GM12875 (cell line): Measurements from ENCODE around the gene ZFAND2A.

ENCODE experiments used
- H3K4me3 ChIP-seq: one replicate; pipeline ENCODE4 v1.5.1; 2011; ENCODE audit warnings: low read depth, low read length, control low read depth
- TF ChIP-seq, protein P1 (sequence below): IDR thresholded peaks from 2 replicates; pipeline ENCODE4 v1.5.1; 2011; ENCODE audit warnings: low read depth, mild to moderate bottlenecking, control low read depth, inconsistent platforms, low read length, moderate library complexity, borderline replicate concordance; ENCODE audit not compliant: insufficient read depth

ZFAND2A gene

GRCh38 chr7:1187127-1187526, 27.1 kb upstream of the ZFAND2A start:
- TF ChIP-seq, protein P1, sequence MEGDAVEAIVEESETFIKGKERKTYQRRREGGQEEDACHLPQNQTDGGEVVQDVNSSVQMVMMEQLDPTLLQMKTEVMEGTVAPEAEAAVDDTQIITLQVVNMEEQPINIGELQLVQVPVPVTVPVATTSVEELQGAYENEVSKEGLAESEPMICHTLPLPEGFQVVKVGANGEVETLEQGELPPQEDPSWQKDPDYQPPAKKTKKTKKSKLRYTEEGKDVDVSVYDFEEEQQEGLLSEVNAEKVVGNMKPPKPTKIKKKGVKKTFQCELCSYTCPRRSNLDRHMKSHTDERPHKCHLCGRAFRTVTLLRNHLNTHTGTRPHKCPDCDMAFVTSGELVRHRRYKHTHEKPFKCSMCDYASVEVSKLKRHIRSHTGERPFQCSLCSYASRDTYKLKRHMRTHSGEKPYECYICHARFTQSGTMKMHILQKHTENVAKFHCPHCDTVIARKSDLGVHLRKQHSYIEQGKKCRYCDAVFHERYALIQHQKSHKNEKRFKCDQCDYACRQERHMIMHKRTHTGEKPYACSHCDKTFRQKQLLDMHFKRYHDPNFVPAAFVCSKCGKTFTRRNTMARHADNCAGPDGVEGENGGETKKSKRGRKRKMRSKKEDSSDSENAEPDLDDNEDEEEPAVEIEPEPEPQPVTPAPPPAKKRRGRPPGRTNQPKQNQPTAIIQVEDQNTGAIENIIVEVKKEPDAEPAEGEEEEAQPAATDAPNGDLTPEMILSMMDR: no peak
- no peak overlapping the region for H3K4me3 ChIP-seq

GRCh38 chr7:1181640-1182039, 21.6 kb upstream of the ZFAND2A start:
- H3K4me3 ChIP-seq: no peak overlapping the region
- TF ChIP-seq, protein P1: no peak

GRCh38 chr7:1181031-1181430, 21.0 kb upstream of the ZFAND2A start:
- TF ChIP-seq, protein P1: no peak
- H3K4me3 ChIP-seq: no peak overlapping the region

- no peak overlapping the region for H3K4me3 ChIP-seq
- TF ChIP-seq, protein P1: peak; percentile 80
Measured at GRCh38 chr7:1176891-1177373, 16.9 kb upstream of the ZFAND2A start.

DNA sequence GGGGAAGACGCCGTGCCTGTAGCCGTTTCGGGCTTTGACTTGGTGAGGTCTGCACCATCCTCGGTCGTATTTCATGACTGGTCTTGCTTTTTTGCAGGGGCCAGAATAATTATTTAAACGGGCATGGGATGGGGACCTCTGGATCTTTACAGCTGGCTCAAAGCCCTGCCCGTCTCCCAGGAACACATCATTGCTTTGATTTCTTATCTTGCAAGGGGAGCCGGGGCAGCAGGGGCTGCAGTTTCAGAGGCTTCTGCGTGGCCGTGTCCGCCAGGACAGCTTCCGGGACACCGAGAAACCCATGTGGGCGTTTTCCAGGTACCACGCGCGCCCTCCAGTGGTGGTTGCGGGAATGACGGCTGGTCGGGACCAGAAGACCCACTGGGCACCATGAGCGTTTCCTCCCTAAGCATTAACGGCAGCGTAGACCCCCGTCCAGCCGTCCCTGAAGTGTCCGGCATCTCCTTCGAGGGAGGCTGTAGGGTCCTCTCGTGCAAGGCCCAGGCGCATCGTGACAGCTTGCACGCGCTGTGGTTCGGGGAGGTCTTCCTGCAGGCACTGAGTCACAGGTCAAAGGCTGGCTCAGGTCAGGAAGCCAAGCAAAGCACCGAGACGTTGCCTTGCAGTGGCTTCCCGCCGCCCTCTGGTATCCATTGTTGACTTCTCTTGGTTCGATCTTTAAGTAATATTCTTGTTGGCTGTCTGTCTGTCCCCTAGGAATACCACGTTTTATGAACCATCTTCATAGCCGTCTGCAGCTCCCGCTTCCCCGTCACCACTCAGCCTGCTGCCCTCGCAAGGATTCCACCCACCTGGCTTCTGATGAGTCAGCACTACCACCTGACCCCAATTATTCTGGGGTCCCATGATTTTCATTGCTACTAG, 16.2 kb upstream of the ZFAND2A start:
- TF ChIP-seq, protein P1: peak; percentile 96
- H3K4me3 ChIP-seq: peak overlapping the region; percentile 28

DNA sequence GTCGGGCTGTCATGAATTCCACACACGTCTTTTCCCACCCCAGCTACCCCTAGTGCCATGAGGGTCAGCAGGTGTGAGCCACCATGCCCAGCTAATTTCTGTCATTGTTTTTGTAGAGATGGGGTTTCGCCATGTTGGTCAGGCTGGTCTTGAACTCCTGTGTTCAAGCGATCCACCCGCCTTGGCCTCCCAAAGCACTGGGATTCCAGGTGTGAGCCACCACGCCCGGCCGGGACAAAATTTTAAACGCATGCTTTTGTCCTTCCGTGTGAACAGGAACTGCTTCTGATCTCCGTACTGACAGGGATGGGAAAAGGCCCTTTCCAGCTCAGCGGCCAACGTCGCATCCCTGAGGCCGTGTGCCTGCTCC, 15.6 kb upstream of the ZFAND2A start:
- no peak overlapping the region for H3K4me3 ChIP-seq
- TF ChIP-seq, protein P1: no peak

GRCh38 chr7:1174881-1175596, 15.0 kb upstream of the ZFAND2A start:
- H3K4me3 ChIP-seq: no peak overlapping the region
- TF ChIP-seq, protein P1: no peak
